CD4-positive, alpha-beta T cell treated with Interleukin-17A for 4 hours (primary cell): Measurements from ENCODE around the gene HIPK2.
A peak's percentile ranks its signal among the peaks of the same experiment; 100 is the strongest.
"Not testable (repeated sequence)": the region's sequence is repeated elsewhere in the genome, so short reads cannot be mapped to it uniquely, and the experiment has no call there.

ENCODE experiments used
- DNase-seq: peaks from one replicate; pipeline ENCODE4 v3.0.0-alpha.2; 2020; ENCODE audit warnings: mixed read lengths

Gene HIPK2

DNA sequence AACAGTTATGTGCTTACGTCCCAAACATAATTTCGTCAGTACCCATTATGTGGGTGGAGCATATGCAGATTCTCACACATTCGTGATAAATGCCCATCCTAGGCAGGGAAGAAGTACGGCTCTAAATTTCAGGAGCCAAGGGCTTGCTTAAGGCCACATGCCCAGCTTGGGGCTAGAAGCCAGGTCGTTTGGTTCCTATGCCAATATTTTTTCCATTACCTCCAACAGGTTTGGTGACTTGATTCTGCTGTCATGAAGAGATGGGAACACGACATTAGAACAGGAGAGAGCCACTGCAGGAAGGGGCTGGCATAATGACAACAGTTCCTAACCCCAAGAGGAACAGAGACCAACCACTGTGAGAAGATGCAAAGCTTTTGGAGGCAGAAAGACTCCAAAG, 85.1 kb downstream of the HIPK2 start:
- no peak for DNase-seq

DNA sequence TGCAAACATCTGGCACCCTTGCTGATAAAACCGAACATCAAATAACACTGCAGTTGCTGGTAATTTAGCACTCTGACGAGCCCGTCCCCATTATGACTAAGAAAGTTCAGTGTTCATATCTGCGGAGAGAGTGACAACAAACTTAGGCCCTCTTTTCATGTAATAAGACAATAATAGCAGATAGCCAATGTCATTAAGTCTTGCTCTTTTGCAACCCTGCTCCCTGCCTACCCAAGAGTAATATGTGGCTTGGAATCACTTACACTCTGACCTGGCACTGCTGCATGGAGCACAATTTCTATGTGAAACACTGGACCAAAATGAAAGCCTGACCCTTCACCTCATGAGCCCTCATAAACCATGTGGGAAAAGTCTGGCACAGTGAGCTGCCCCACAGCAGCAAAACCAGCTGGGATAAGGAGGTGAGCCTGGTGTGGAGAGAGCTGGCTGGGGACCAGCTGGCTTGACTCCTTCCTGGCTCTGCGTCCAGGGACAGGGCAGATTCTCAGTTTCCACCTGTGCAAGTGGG, 86.5 kb downstream of the HIPK2 start:
- DNase-seq, result no peak

DNA sequence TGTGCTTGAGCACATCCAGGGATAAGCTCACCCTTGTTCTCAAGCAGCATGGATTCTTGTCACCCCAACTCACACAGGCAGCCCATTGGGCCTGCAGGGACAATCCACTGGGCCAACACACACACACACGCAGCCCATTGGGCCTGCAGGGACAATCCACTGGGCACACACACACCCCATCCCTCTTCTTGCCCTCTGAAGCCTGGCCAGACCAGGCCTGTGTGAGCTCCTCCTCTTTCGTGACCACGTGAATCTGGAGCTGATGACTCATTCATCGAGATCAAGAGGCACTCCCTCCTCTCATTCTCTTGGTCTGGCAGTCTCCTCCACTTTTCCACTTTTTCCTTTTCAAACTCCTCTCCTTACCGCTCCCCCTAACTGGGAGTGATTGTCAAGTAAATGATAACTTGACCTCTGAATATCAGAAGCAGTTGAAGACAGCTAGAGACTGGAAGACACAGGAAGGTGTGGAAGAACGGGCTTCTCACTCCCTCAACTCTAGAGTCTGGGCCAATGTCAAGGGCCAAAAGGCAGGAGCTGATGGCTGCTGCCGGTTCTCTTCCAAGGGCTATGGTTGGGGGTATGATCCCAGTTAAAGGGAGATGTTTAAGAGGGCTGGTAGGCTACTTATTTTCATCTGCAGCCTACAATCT, 89.7 kb downstream of the HIPK2 start:
- DNase-seq, result no peak

DNA sequence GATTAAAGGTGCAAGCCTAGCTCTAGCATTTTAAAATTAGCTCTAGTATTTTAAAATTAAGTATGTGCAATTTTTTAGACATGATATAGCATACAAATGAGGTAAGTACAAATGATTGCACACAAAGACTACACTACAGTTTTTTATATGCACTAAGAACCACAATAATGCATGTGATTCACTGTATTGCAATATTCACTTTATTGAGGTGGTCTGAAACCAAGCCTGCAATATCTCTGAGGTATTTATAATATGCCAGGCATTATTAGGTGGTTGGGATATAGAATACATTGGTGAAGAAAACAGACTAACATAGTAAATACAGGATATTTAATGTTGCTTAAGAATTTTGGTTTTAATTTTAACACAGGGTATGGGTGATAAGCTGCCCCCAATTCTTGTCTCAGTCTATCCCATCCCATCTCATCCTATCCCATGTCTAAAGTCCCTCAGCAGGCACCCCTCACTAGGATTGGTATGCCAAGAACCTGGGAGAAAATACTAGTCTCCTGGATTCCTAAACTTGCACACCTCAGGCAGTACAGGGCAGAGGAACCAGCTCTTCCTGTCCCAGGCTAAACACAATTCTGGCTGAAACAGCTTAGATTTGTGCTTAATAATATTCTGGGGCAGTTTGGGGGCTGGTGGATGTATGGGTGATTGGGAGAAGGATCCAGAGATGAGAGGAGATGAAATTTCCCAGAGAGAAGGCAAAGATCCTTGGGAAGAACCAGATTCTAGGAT, 90.4 kb downstream of the HIPK2 start:
- DNase-seq, result no peak

DNA sequence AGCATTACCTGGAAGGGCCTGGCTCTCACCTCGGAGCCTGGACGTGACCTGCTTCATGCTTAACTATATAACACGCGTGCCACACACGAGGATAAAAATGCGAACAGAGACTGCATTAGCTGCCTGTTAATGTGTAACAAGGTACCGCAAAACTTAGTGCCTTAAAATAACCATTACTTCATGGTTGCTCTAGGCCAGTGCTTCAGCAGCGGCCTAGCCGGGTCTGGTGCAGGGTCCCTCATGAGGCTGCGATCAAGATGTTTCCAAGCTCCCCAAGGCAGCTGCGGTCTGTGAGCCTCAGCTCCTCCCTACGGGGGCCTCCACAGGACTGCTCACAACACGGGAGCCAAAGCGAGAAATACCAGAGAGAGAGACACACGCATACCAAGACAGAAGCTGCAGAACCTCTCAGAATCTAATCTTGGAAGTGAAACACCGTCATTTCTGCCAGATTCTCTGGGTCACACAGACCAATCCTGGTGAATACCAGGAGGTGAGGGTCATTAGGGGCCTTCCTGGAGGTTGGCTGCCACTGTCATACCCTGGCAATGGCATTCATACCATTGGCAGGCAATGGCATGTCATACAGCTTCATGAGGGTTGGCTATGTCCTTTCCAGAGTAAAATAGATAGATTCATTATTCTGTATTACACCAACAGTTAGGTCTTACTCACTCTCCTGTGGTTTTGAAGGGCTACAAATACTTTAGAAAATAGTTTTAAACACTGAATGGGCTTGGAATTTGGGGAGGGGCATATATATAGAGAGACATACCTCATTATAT, 94.5 kb downstream of the HIPK2 start:
- no peak for DNase-seq

DNA sequence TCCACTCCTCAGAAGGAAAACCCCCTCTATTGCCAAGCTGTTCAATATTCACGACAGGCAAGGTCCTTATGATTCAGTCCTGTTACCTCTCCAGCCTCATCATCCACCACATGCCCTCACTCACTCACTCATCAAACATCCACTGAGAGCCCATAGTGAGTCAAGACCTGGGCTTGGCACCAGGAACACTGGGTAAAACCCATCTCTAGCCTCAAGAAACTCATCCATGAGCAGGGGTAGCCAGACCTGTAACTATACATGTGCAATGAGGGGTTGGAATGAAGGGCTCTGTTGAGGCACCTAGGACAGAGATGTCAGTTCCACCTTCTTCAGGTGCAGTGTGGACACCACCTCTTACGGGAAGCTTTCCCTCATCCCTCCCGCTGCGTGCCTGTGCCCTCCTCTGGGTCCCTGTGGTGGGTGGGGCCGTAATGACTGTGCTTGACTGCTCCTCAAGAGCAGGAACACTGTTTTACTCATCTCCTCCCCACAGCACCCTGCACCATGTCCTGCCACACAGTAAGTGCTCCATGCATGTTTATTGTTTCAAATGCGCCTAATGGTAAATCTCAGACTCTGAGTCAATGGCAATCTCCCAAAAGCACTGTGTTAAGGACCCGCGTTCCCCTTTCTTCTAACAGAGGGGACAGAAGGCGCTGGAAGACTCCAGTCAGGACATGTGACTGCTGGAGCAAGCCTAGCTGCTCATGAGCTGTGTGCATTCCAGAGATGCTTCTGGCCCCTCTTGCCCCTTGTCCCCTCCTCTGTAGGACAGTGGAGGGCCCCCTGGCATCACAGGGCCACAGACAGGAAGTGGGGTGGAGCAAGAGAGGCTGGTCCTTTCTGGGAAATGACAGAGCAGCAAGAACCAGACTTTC, 95.4 kb downstream of the HIPK2 start:
- DNase-seq, result peak; percentile 31

DNA sequence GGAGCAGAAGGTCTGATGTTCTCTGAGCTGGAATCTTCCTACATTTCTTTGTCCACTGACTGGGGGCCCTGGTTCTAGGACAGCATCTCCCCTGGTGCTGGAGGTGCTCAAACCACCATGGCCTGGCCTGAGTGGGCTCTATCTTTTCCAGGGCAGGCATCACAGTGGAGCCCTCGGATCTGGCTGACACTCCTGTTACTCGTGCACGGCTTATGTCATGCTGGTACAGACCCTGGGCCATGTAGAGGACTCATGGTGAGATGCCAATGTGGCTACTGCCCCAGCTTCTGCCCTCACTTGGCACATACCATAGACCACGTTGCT, 96.0 kb downstream of the HIPK2 start:
- DNase-seq, result no peak

DNA sequence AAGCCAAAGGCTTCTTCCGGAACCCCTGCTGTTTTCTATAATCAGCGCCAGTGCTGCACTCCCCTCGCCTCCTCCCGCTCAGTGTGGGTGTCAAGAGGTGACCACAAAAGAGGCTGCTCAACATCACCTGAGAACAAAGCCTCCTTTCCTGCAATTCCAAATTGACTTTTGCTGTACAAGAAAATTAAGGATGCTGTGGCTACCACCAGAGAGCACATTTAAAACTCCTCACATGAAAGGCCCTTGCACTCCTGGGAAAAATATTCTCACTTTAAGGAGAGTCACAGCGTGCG, 96.4 kb downstream of the HIPK2 start:
- no peak for DNase-seq

DNA sequence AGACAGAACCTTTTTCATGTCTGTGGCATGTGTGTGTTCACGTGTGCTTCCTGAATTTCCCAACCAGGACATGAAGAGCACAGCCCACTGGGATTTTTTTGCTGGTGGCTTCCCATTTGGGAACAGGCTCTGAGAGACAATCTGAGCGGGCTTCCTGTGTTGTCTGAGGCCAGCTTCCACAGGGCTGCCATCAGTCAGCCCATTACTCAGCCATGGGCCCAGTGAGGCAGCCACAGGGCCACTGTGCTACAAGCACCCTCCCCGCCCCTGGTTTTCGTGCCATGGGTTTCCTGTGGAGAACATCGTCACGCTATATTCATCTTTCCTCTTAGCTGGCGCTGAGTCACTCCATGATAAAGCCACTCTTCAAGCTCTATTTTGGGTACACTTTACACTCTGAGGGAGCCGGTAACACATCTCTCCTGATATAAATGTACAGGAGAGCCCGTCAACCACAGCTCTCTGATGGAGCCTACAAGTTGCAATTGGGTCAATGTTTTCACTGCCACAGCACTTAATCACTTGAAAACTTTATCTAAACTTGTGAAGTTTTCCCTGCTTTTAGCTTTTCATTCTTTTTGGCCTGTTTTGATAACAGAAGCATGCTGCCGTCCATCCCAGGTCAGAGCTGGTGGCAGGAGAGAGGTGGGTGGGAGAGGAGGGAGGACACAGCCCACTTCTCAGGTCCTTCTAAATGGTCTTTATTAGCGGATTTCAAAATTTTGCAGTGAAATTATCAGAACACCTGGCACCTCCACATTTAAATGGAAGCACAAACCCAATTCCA, 96.9 kb downstream of the HIPK2 start:
- DNase-seq, result peak; percentile 73

DNA sequence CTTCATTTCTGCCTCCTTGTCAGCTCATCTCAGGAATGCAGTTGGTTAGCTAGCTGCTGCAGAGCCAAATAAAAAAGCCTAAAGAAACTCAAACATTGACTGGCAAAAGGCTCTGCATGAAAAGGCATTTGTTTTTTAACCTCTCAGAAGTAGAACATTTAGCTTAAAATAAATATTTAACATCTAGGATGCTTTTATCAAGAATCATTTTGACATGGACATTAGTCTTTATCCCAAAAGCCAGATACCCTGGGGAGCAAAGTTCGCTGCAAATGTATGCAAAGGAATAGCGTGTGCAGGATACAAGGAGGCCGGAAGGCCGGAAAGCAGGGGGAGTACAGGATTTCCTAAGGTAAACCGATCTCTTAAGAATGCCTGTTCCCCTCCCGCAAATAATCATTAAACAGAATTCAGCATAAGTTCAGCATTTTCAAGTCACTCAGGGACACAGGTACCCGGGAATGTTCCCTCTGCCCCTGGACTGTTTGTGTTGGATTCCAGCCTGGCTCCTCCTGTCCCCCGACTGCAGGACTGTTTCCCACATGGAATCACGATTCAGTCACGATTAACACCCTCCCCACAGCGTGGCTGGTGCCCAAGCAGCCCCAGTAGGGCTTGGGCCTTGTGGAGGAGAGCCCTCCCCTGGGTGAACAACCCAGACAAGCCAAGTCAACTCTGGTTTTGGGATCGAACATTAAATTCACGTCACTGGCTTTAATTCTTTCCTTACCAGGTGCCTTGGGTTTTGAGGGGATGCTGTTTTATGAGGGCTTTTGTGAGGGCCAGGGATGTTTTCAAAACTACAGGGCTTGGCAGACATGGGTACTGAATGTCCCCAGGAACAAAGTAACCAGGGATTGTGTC, 97.8 kb downstream of the HIPK2 start:
- no peak for DNase-seq

DNA sequence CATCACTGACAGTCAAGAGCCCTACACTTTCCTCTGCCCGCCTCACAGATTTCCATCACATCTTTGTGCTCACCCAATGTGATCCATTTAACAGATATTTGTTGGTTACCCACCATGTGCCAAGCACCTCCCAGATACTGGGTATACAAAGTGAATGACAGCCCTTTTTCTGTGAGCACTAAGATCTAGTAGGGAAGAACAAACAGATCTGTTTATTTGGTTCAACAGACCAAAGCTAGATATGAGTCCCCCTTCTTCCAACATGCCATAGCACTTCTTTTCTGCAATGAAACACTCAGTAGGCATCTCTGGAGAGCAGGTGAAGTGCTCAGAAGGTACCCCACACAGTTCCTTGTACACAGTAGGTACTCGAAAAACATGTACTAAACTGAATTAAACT, 101.4 kb downstream of the HIPK2 start:
- DNase-seq, result no peak

DNA sequence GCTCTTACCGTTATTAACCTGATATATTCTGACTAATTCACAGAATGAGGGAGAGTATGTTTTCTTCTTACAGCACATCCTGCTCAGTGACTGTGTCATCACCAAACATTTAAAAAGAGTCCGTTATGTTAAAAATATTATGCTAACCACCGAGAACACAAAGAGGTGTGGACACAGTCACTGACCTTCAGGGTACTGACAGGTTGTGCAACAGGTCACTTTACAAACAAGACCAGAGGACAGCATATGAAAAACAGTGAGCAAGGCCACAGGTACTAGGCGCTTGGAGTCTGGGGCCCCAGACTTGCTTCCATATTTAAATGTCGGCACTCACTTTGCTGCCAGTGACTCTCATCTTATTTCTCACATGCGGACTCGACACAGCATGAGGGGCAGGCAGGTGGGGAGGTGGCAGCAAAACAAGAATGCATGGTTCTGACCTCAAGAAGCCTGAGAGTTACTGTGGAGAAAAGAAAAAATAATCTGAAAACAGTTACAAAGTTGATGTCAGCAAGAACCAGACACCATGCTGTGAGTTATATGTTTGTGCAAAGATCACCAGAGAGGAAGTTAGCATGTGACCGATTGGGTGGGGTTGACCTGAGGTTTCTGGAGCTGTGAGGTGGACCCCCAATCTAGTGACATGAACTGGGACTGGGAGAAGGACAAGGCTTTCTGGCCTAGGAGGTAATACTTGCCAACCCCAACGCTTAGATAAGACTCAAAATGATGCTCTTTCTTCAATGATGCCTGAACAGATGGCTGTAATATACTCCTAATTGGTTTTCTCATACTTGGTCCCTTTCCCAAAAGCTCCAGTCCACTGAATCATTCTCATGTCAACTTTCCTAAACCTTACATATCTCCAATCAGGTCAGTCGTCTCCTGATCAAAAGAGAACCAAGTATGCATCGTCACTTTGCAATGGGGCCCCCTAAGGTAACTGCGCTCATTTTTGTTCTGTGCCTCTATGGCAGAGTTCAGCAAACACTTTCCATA, 102.4 kb downstream of the HIPK2 start:
- DNase-seq, result no peak

DNA sequence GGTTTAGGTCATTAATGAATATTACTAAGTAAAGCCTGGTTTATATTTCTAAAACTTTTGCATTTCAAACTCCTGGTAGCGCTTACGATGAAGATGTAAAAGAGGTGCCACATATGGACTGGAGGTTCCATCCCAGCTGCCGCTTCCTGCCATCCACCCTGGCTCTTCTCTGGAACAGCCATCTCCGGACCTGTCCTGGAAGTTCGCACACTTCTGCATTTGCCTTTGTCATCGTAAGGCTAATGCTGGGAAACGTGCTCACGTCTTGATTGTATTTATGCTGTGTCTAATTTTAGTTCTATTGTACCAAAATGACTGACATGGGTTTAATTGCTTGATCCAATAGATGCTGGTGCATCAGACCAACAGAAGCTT, 103.1 kb downstream of the HIPK2 start:
- DNase-seq, result no peak

DNA sequence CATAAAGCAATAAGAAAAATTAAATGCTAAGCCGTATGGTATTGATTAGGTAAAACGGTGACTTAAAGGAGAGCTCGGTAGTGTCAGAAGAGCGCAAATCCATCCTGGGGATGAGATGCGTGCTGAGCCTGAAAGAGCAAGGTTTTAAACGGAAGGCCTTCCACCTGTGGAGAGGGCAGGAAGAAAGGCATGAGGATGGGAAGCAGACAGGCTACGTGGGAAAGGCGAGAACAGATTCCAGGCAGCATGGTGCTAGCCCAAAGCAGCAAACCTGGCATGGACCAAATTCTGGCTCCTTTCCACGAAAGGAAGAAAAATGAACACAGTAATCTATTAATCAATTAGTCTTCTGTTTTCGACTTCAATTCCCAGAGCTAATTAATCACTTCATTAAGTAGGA, 103.5 kb downstream of the HIPK2 start:
- DNase-seq, result no peak

DNA sequence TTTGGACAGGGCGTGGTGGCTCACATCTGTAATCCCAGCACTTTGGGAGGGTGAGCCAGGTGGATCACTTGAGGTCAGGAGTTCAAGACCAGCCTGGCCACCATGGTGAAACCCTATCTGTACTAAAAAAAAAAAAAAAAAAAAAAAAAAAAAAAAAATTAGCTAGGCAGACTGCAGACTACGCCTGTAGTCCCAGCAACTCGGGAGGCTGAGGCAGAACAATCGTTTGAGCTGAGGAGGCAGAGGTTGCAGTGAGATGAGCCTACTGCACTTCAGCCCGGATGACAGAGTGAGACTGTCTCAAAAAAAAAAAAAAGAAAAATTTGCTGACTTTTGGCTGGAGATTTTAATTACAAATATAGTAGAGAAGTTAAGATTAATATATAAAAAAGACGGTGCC, 104.0 kb downstream of the HIPK2 start:
- no peak for DNase-seq

DNA sequence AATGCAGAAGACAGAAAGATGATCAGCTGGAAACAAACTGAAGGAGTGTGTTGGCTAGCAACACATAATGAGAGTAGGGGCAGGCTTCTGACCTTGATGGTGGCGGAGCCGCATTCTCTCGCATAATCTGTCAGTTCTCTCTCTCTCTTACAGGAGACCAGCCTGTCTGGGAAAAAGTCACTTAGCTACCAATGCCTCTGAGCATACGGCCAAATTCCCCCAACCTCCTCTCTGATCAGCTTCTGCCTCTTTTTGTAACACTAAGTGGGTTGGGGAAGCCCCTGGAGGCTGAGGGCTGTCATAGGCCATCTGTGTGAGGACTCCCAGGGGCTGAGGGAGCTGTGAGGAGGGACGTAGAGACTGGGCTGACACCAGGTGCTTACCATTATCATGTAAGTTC, 104.6 kb downstream of the HIPK2 start:
- no peak for DNase-seq

DNA sequence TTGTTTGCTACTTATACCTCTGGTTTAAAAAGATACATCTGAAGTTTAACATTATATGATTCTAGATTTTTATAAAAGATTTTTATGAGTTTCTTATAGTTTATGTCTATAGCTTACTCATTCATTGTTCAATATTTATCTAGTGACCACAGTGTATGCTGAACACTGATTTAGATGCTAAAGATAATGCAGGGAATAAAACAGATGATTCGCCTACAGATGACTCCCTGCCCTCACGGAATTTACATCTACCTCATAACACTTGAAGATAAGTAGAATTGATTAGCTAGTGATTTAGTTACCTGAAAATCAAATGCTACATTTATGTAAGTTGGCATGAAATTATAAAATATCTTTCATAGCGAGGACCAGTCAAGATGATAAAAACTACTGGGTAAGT, 105.8 kb downstream of the HIPK2 start:
- DNase-seq, result no peak

DNA sequence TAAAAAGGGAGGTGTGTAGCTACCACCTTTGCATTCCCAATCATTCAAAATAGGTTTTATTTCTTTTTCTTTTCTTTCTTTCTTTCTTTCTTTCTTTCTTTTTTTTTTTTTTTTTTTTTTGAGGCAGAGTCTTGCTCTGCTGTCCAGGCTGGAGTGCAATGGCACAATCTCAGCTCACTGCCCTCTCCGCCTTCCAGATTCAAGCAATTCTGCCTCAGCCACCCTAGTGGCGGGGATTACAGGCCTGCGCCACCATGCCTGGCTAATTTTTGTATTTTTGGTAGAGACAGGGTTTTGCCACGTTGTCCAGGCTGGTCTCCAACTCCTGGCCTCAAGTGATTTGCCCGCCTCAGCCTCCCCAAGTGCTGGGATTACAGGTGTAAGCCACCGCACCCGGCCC, 107.1 kb downstream of the HIPK2 start:
- DNase-seq, result not testable (repeated sequence)

DNA sequence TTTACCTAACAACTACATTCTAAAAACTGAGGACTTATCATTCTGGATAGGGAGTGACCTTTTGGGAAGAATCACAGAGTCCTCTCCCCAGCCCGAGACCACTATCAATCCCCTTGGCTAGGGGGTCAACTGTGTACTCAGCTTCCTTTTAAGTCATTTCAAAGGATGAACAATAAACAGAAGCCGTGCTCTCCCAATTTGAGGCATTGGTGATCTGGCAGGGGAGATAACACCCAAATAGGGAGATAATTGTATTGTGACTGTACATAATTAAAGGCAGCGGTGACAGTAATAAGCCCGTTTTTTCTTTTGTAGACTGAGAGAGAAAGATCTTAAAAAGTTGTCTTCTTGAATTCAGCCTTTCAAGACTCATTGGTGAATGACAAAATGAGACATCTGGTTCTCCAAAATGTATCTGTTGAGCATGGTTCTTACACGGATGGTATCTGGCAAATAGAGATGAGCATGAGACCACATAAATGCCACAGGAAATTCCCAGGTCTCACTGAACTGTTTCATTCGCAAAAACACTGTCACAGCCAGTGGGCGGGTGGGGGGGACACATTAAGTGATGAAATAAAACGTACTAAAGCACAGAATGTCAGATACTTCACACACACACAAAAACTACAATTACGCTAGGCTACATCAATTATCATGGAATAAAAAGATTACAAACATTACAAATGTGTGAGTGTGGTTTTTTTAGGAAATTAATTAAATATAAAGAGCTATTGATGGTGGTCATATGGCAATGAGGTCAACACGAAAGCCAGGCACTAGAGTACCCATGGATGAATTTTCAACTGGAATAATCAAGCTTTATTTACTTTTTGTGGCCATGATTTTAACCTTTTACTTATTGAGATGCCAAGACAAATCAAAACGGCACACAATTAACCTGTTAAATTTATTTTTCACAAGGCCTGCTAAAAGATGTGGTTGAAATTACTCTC, 108.4 kb downstream of the HIPK2 start:
- DNase-seq, result peak; percentile 27
